Upper lobe of left lung (tissue), 4 donors: Measurements from ENCODE around the gene BNC2.

Source experiments
- CTCF ChIP-seq, 6 experiments: fragments of 450-650 bp in 4 of 6; fragments of 200-600 bp in 2 of 6; sonication (generic) in 2 of 6; IDR thresholded peaks; one replicate each; pipeline ENCODE4 v1.5.1; 2016 to 2019; ENCODE audit warnings: antibody characterized with exemption in 6 of 6
- POLR2AphosphoS5 ChIP-seq, 2 donors: sonication (generic); formaldehyde crosslinking; IDR thresholded peaks; one replicate each; pipeline ENCODE4 v1.5.1; 2017; ENCODE audit warnings: antibody characterized with exemption in 2 of 2

DNA sequence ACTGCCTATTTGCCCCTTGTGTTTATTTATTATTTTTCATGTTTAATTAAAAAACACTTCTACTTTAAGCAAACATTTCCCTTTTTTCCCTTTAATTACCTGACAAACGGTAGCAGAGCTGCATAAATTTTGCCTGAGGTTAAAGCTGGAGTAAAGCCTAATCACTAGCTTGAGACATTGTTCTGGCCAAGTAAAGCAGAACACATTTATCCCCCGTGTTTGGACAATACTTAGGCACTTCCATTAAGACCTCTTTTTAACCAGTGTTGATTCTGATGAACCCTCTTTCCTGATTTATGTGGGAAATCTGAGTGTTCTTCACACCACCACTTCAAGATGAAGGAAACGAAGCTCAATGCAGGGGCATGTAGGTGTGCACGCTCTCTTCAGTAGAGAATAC is 54.5 kb downstream of the BNC2 start:
- TF ChIP-seq CTCF (IDR thresholded peaks at IDR 0.05) (no peak), POLR2AphosphoS5 (IDR thresholded peaks at IDR 0.05) (no peak)
